ENCODE measurements around the gene SLC22A7. TPM values are rescaled to one million over a fixed set of nuclear protein-coding genes. Genes with fewer than 3 reads are reported as not detected.
A peak's percentile ranks its signal among the peaks of the same experiment; 100 is the strongest.

SLC22A7 gene
- total RNA-seq, 2 donors from 2014 or later: not detected

GRCh38 chr6:43328528-43328927 is 30.5 kb downstream of the SLC22A7 start:
- Histone ChIP-seq H3K36me3 (replicated peaks in 1 of 2; ENCODE audit: insufficient read depth in 1 of 2, low read depth in 2 of 2) (no peaks in the 10 kb centered on the region), H3K27ac (peak overlapping the region in 2 of 4 donors; percentile 58 to 70), H3K4me3 (no peak overlapping the region), H3K27me3 (no peaks in the 10 kb centered on the region), H3K9me3 (no peaks in the 10 kb centered on the region), H3K4me1 (peaks cover 7% of the 10 kb centered on the region)
- TF ChIP-seq CTCF (IDR thresholded peaks at IDR 0.05): no peak
- no peak for TF ChIP-seq POLR2A (IDR thresholded peaks at IDR 0.05)
- peak; percentile 78 for ATAC-seq
- intact Hi-C loops (cut with DNase I): no loop called here
- 13 to 41% methylated on average over 1 of the region's 1 CpG for WGBS, 2 donors
- DNase-seq: peak in 3 of 4 donors; percentile 16 to 65 (median 34)

GRCh38 chr6:43331470-43331869 is 33.4 kb downstream of the SLC22A7 start:
- no peaks in the 10 kb centered on the region for H3K36me3 ChIP-seq (replicated peaks in 1 of 2; ENCODE audit: insufficient read depth in 1 of 2, low read depth in 2 of 2)
- no peak for DNase-seq
- TF ChIP-seq CTCF (IDR thresholded peaks at IDR 0.05) (no peak), POLR2A (IDR thresholded peaks at IDR 0.05) (no peak)
- WGBS, 2 donors: 74 to 79% methylated on average over 1 of the region's 1 CpG
- no peaks in the 10 kb centered on the region for H3K27me3 ChIP-seq
- intact Hi-C loops (cut with DNase I): loop anchor here (10.0 kb wide), 1 partner anchor 77 kb away; no protein-coding TSS in a partner anchor
- H3K4me3 ChIP-seq: no peak overlapping the region
- no peaks in the 10 kb centered on the region for H3K9me3 ChIP-seq
- H3K27ac ChIP-seq: no peak overlapping the region
- ATAC-seq: no peak
- peaks cover 25% of the 10 kb centered on the region for H3K4me1 ChIP-seq

- intact Hi-C loops (cut with DNase I): loop anchor here (10.0 kb wide), 1 partner anchor 77 kb away; no protein-coding TSS in a partner anchor
- 67% methylated on average over 4 of the region's 4 CpGs for WGBS, 2 donors
Observed at GRCh38 chr6:43331891-43332290, 33.8 kb downstream of the SLC22A7 start.

GRCh38 chr6:43334466-43335095 is 36.5 kb downstream of the SLC22A7 start:
- peaks cover 0 to 3% of the 10 kb centered on the region in 2 donors for H3K36me3 ChIP-seq (replicated peaks in 1 of 2; ENCODE audit: insufficient read depth in 1 of 2, low read depth in 2 of 2)
- TF ChIP-seq POLR2A (IDR thresholded peaks at IDR 0.05): no peak
- peak in 6 of 7 experiments; percentile 13 to 62 (median 52) for TF ChIP-seq CTCF (IDR thresholded peaks at IDR 0.05)
- H3K4me3 ChIP-seq: no peak overlapping the region
- DNase-seq: peak in 1 of 4 donors; percentile 13
- H3K27me3 ChIP-seq: no peaks in the 10 kb centered on the region
- WGBS, 2 donors: 34 to 48% methylated on average over 2 of the region's 2 CpGs
- H3K4me1 ChIP-seq: peaks cover 18% of the 10 kb centered on the region
- intact Hi-C loops (cut with DNase I): loop anchor here (10.0 kb wide), 1 partner anchor 80 kb away; no protein-coding TSS in a partner anchor
- no peaks in the 10 kb centered on the region for H3K9me3 ChIP-seq
- peak overlapping the region in 3 of 4 donors; percentile 6 to 54 (median 9) for H3K27ac ChIP-seq
- peak; percentile 68 for ATAC-seq

More at GRCh38 chr6:43331891-43332290, 33.8 kb downstream of the SLC22A7 start:
- no peaks in the 10 kb centered on the region for H3K27me3 ChIP-seq
- H3K9me3 ChIP-seq: no peaks in the 10 kb centered on the region
- H3K27ac ChIP-seq: no peak overlapping the region
- H3K36me3 ChIP-seq (replicated peaks in 1 of 2; ENCODE audit: insufficient read depth in 1 of 2, low read depth in 2 of 2): no peaks in the 10 kb centered on the region
- H3K4me1 ChIP-seq: peaks cover 25% of the 10 kb centered on the region
- DNase-seq (no peak), ATAC-seq (no peak)
- H3K4me3 ChIP-seq: no peak overlapping the region
- TF ChIP-seq POLR2A (IDR thresholded peaks at IDR 0.05) (no peak), CTCF (IDR thresholded peaks at IDR 0.05) (no peak)
